Thoracic aorta (tissue), 2 donors: ENCODE results near the gene GOLGA5. TPM values are rescaled to one million over a fixed set of nuclear protein-coding genes. Genes with fewer than 3 reads are reported as not detected.
"Not testable (repeated sequence)": the region's sequence is repeated elsewhere in the genome, so short reads cannot be mapped to it uniquely, and the experiment has no call there.

Experiments used
- ATAC-seq: fragments of 150-250 bp; one replicate; pipeline ENCODE4 v1.8.0; 2017; ENCODE audit warnings: low read depth; ENCODE audit not compliant: insufficient number of reproducible peaks, low FRiP score
- DNase-seq: peaks from one replicate; pipeline ENCODE4 v3.0.0-alpha.2; 2020; ENCODE audit warnings: low spot score
- H3K27ac ChIP-seq, 2 donors: fragments of 200-600 bp; sonication (generic); 1 replicate in 1 of 2; 2 replicates in 1 of 2; pipeline ENCODE4 v1.5.1; 2016; ENCODE audit warnings: mild to moderate bottlenecking in 2 of 2, moderate library complexity in 2 of 2
- H3K27me3 ChIP-seq: fragments of 200-600 bp; sonication (generic); replicated peaks from 2 replicates; pipeline ENCODE4 v1.6.0; 2016; ENCODE audit warnings: mild to moderate bottlenecking; ENCODE audit not compliant: insufficient read depth
- H3K36me3 ChIP-seq: fragments of 200-600 bp; sonication (generic); one replicate; pipeline ENCODE4 v1.5.1; 2016
- H3K4me1 ChIP-seq, 2 donors: fragments of 200-600 bp; sonication (generic); 1 replicate in 1 of 2; 2 replicates in 1 of 2; pipeline versions ENCODE4 v1.5.1 to v1.6.0; 2016; ENCODE audit warnings: low read depth in 2 of 2, mild to moderate bottlenecking in 1 of 2; ENCODE audit not compliant: control insufficient read depth in 1 of 2
- H3K4me3 ChIP-seq: fragments of 200-600 bp; sonication (generic); 2 replicates; pipeline ENCODE4 v1.5.1; 2016; ENCODE audit warnings: mild to moderate bottlenecking
- H3K9me3 ChIP-seq: fragments of 200-600 bp; sonication (generic); 2 replicates; pipeline ENCODE4 v1.5.1; 2016
- CTCF ChIP-seq: fragments of 200-600 bp; sonication (generic); IDR thresholded peaks from one replicate; pipeline ENCODE4 v1.5.1; 2019; ENCODE audit warnings: antibody characterized with exemption
- total RNA-seq, 2 donors: library from RNA; depleted of rRNA; stranded (reverse); fragments of >200 nt; gene quantifications; one replicate each; pipeline versions ENCODE4 v1.1.0 to v1.2.3, GENCODE V29; 2016

GOLGA5 gene
- total RNA-seq, 2 donors from 2014 or later, result 29.5 to 41.9 TPM

GRCh38 chr14:92756446-92756845 lies 37.7 kb upstream of the GOLGA5 start:
- H3K27me3 ChIP-seq, result no peaks in the 10 kb centered on the region
- no peak overlapping the region for H3K4me3 ChIP-seq
- no peak for ATAC-seq
- no peak for DNase-seq
- TF ChIP-seq CTCF, result no peak
- no peaks in the 10 kb centered on the region for H3K36me3 ChIP-seq
- H3K27ac ChIP-seq, result no peak overlapping the region
- H3K9me3 ChIP-seq, result no peaks in the 10 kb centered on the region
- no peaks in the 10 kb centered on the region for H3K4me1 ChIP-seq

DNA sequence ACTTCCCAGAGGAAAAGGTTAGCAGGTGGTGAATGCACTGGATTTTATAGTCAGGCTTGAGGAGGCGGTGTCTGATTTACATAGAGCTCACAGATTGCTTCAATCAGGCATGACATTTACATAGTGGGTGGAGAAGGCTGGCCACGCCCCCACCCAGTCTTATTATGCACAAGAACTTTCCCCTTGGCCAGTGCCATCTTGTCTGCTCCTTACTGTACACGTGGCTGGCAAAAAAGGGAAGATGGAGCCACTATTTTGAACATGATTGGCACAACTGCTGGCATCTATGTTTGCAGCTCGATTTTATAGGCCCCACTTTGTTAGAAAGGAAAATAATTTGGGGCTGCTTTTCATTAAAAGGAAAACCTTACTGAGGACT lies 34.8 kb upstream of the GOLGA5 start:
- H3K36me3 ChIP-seq, result no peaks in the 10 kb centered on the region
- no peaks in the 10 kb centered on the region for H3K4me1 ChIP-seq
- no peak overlapping the region for H3K27ac ChIP-seq
- no peaks in the 10 kb centered on the region for H3K27me3 ChIP-seq
- H3K4me3 ChIP-seq, result no peak overlapping the region
- ATAC-seq (no peak), DNase-seq (no peak)
- no peak for TF ChIP-seq CTCF
- no peaks in the 10 kb centered on the region for H3K9me3 ChIP-seq

DNA sequence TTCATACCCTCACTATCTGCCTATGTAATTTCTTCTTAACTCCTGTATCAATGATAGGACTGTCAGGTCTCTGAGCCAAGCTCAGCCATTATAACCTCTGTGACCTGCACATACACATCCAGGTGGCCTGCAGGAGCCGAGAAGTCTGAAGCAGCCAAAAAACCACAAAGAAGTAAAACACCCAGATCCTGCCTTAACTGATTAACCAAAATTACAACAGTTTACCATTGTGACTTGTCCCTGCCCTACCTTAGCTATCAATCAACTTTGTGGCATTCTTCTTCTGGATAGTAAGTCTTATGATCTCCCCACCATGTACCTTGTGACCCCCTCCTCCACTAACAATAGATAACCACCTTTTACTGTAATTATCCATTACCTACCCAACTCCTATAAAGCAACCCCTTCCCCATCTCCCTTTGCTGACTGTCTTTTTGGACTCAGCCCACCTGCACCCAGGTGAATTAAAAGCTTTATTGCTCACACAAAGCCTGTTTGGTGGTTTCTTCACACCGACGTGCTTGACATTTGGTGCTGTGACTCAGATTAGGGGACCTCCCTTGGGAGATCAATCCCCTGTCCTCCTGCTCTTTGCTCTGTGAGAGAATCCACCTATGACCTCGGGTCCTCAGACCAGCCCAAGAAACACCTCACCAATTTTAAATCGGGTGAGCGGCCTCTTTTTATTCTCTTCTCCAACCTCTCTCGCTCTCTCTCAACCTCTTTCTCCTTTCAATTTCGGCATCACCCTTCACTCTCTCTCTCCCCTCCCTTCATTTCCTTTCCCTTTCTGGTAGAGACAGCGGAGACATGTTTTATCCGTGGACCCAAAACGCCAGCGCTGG lies 34.2 kb upstream of the GOLGA5 start:
- DNase-seq (no peak), ATAC-seq (no peak)
- no peaks in the 10 kb centered on the region for H3K9me3 ChIP-seq
- H3K27me3 ChIP-seq, result no peaks in the 10 kb centered on the region
- TF ChIP-seq CTCF, result no peak
- H3K4me1 ChIP-seq, result no peaks in the 10 kb centered on the region
- no peak overlapping the region for H3K27ac ChIP-seq
- H3K4me3 ChIP-seq, result no peak overlapping the region
- H3K36me3 ChIP-seq, result no peaks in the 10 kb centered on the region

- Histone ChIP-seq H3K27ac (no peak overlapping the region), H3K9me3 (no peaks in the 10 kb centered on the region), H3K4me3 (no peak overlapping the region), H3K4me1 (no peaks in the 10 kb centered on the region), H3K36me3 (no peaks in the 10 kb centered on the region), H3K27me3 (no peaks in the 10 kb centered on the region)
- DNase-seq, result no peak
- TF ChIP-seq CTCF, result no peak
- no peak for ATAC-seq
These were observed 33.6 kb upstream of the GOLGA5 start for GRCh38 chr14:92760524-92760805.

DNA sequence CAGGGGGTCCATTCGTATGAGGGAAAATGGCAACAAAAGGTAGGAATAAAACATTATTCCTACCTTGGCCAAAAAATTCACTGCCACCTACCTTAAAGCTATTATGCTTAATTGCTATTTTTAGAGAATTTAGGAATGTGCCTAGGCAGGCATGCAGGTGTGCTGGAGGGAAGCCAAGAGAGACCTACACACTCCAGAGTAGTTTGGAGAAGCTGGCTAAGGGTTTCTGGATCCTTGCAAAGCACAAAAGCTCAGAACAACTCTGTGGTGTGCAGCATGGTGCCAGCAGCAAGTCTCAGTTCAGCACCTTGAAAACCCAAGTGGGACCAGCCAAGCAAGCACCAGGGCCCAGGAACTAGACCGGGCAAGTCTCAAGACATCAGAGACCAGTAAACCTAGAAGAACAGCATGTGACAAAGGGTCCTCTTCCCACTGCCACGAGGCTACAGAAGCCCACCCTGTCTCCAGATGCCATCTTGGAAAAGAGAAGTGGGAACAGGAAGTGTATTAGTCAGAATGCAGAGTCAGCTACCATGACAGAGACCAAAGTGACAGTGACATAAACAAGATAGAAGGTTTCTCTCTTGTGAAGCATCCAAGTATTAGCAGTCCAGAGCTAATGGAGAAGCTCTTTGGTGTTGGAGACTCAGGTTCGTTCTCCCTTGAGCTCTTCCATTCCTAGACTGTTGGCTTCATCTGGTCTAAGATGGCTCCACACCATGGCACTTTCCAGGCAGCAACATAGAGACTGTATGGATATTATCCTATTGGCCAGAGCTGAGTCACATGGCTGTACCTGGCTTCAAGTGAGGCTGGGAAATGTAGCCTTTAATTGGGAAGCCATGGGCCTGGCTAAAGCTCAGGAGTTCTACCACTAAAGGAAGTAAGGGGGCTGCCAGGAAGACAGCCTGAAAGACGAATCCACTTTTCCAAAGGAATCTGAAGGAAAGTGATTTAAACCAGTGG lies 30.2 kb upstream of the GOLGA5 start:
- not testable (repeated sequence) for H3K4me1 ChIP-seq, DNase-seq, H3K36me3 ChIP-seq, H3K4me3 ChIP-seq, H3K9me3 ChIP-seq, H3K27ac ChIP-seq, ATAC-seq, H3K27me3 ChIP-seq

GRCh38 chr14:92768236-92768635 lies 25.9 kb upstream of the GOLGA5 start:
- H3K4me1 ChIP-seq, H3K4me3 ChIP-seq, ATAC-seq, DNase-seq, H3K9me3 ChIP-seq, H3K36me3 ChIP-seq, H3K27me3 ChIP-seq: not testable (repeated sequence)
- H3K27ac ChIP-seq, result peak overlapping the region in 1 of 2 donors; percentile 12
